Heart left ventricle (tissue), 13 donors: ENCODE data around the gene HMGCR.

Experiments
- CTCF ChIP-seq, 12 donors: fragments of 200-600 bp; sonication (generic) in 4 of 12; IDR thresholded peaks; one replicate each; pipeline versions ENCODE4 v1.5.0 to v1.8.0; 2018 to 2022; ENCODE audit warnings: antibody characterized with exemption in 12 of 12, mild to moderate bottlenecking in 5 of 12
- POLR2A ChIP-seq, 2 donors: fragments of 450-650 bp; IDR thresholded peaks; one replicate each; pipeline ENCODE4 v1.6.1; 2017; ENCODE audit warnings: antibody characterized with exemption in 2 of 2, mild to moderate bottlenecking in 2 of 2, moderate library complexity in 2 of 2
- donor health status: ischemic (EF 13 %, LVEDD 7.1; RV severe dilation, severe dysfunction).
- donor health status: DM: no; HTN: yes; CAD: no.
- donor health status: DM: no; HTN: no; CAD: no.
- donor health status: ischemic (EF 25% LVEDD 6.9; RV normal size, moderate dysfunction).
- donor health status: ischemic (EF 25% LVEDD 5.7; RV mildly dilated, moderate dysfunction).
- donor health status: ischemic (EF 35%, LVEDD 5.7; RV mildly dilated, moderate dysfunction).
- donor health status: nonischemic (EF 11% LVEDD 7.7; RV severe dilation, severe dysfunction).
- donor health status: DM: yes; HTN: yes; CAD: no.
- donor health status: PGD.
- donor health status: ischemic (EF 29% LVEDD 5.4; RV normal size, mild dysfunction).
- donor health status: nonischemic (EF 23%, LVEDD 6.1; RV moderate dilation, normal function).

- TF ChIP-seq POLR2A (IDR thresholded peaks at IDR 0.05) (no peak), CTCF (IDR thresholded peaks at IDR 0.05) (no peak)
Measured at GRCh38 chr5:75387806-75388205, 50.8 kb downstream of the HMGCR start.
